Liver (tissue), 3 donors: ENCODE results near the gene ABCA13.

ENCODE experiments used
- ATF3 ChIP-seq: IDR thresholded peaks from 2 replicates; pipeline ENCODE4 v1.6.1; 2016; ENCODE audit warnings: antibody characterized with exemption
- CTCF ChIP-seq: fragments of 150-350 bp; IDR thresholded peaks from 2 replicates; pipeline ENCODE4 v1.5.1; 2017; ENCODE audit warnings: improper control_type of control experiment, low read depth, low read length; ENCODE audit not compliant: missing input control
- FOXA1 ChIP-seq: IDR thresholded peaks from 2 replicates; pipeline ENCODE4 v1.6.1; 2016; ENCODE audit warnings: antibody characterized with exemption
- FOXA2 ChIP-seq: IDR thresholded peaks from 2 replicates; pipeline ENCODE4 v1.6.1; 2016; ENCODE audit warnings: antibody characterized with exemption
- JUND ChIP-seq, 2 donors: IDR thresholded peaks; 2 replicates each; pipeline ENCODE4 v1.6.1; 2016; ENCODE audit warnings: antibody characterized with exemption in 2 of 2
- RAD21 ChIP-seq, 2 donors: IDR thresholded peaks; 2 replicates each; pipeline ENCODE4 v1.6.1; 2016; ENCODE audit warnings: antibody characterized with exemption in 2 of 2, mild to moderate bottlenecking in 2 of 2
- REST ChIP-seq: IDR thresholded peaks from 2 replicates; pipeline ENCODE4 v1.6.1; 2016; ENCODE audit warnings: antibody characterized with exemption, mild to moderate bottlenecking
- RXRA ChIP-seq, 2 donors: IDR thresholded peaks; 2 replicates each; pipeline ENCODE4 v1.6.1; 2017 to 2018; ENCODE audit warnings: antibody characterized with exemption in 2 of 2, mild to moderate bottlenecking in 1 of 2
- SP1 ChIP-seq: IDR thresholded peaks from 2 replicates; pipeline ENCODE4 v1.6.1; 2018; ENCODE audit warnings: antibody characterized with exemption, mild to moderate bottlenecking
- TAF1 ChIP-seq: conservative IDR thresholded peaks from 2 replicates; pipeline ENCODE4 v1.6.1; 2016; ENCODE audit warnings: antibody characterized with exemption, mild to moderate bottlenecking
- ZBTB33 ChIP-seq: IDR thresholded peaks from 2 replicates; pipeline ENCODE4 v1.6.1; 2016; ENCODE audit warnings: antibody characterized with exemption
- TF ChIP-seq, protein P1 (sequence below): IDR thresholded peaks from 2 replicates; pipeline ENCODE4 v1.6.1; 2016; ENCODE audit warnings: antibody characterized with exemption
- donor health status: healthy.
- donor health status: healthy.

- TF ChIP-seq RXRA (IDR thresholded peaks at IDR 0.05) (no peak), CTCF (no peak), JUND (IDR thresholded peaks at IDR 0.05) (no peak), REST (no peak), ATF3 (no peak), RAD21 (IDR thresholded peaks at IDR 0.05) (no peak), SP1 (no peak), FOXA1 (no peak), ZBTB33 (no peak), TAF1 (no peak), FOXA2 (no peak)
- TF ChIP-seq, protein P1, sequence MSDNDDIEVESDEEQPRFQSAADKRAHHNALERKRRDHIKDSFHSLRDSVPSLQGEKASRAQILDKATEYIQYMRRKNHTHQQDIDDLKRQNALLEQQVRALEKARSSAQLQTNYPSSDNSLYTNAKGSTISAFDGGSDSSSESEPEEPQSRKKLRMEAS: no peak
Measured at GRCh38 chr7:48263311-48263650, 92.0 kb downstream of the ABCA13 start.
